AG04450 (cell line): ENCODE measurements around the gene DDR2. TPM values are rescaled to one million over a fixed set of nuclear protein-coding genes. Genes with fewer than 3 reads are reported as not detected.
"Not testable (repeated sequence)": the region's sequence is repeated elsewhere in the genome, so short reads cannot be mapped to it uniquely, and the experiment has no call there.

Source experiments
- CTCF ChIA-PET: fragments of 300-600, 350-600 bp; formaldehyde crosslinking; extraction: SDS; loops from one replicate; lab custom pipeline; 2022; ENCODE audit warnings: antibody characterized with exemption, inconsistent platforms; lab: Charles Lee
- POLR2A ChIA-PET: fragments of 350-600 bp; formaldehyde crosslinking; extraction: SDS; loops from one replicate; lab custom pipeline; 2021; ENCODE audit warnings: antibody characterized with exemption, inconsistent platforms; lab: Yijun Ruan, JAX
- DNase-seq: peaks from one replicate; pipeline ENCODE4 v3.0.0-alpha.2; 2011; ENCODE audit warnings: low read depth, low spot score
- H3K27ac ChIP-seq: one replicate; pipeline ENCODE4 v1.5.1; 2012; ENCODE audit warnings: low read depth, low read length, control low read depth
- H3K27me3 ChIP-seq: one replicate; pipeline ENCODE4 v1.6.0; 2012; ENCODE audit warnings: low read length; ENCODE audit not compliant: control insufficient read depth, insufficient read depth
- H3K4me3 ChIP-seq: 2 replicates; pipeline ENCODE4 v1.5.1; 2011; ENCODE audit warnings: mild to moderate bottlenecking, low read depth, low read length, control low read depth
- H3K9me3 ChIP-seq: 2 replicates; pipeline ENCODE4 v1.5.1; 2012; ENCODE audit warnings: low read length; ENCODE audit not compliant: control insufficient read depth, insufficient read depth
- CTCF ChIP-seq: IDR thresholded peaks from 2 replicates; pipeline ENCODE4 v1.5.1; 2011; ENCODE audit warnings: low read depth, low read length, control low read depth, inconsistent platforms
- polyA plus RNA-seq: library from polyadenylated mRNA; depleted of rRNA; stranded (reverse); fragments of >200 nt; gene quantifications from 2 replicates; pipeline ENCODE4 v1.2.3, GENCODE V29; 2011

DDR2 gene
- polyA plus RNA-seq, 1 experiment: 194 TPM

DNA sequence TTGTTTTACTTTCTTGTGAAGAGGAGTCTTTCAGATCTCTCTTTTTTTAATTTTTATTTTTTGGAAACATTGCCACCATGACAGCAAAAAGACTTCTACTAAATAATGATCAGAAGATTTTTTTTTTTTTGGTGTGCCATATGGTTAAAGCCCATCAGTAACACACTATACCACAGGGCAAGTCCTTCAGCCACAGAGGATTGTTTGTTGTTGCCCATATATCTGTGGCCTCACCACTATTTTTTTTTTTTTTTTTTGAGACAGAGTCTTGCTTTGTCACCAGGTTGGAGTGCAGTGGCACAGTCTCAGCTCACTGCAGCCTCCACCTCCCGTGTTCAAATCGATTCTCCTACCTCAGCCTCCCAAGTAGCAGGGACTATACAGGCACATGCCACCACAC is 41.6 kb upstream of the DDR2 start:
- H3K9me3 ChIP-seq: no peaks in the 10 kb centered on the region
- POLR2A ChIA-PET: no interaction called here
- CTCF ChIA-PET: interaction anchor here (1.7 kb wide), 1 partner anchor 23 kb away, joined by 6 read pairs; no protein-coding TSS in a partner anchor
- no peak for TF ChIP-seq CTCF
- no peak overlapping the region for H3K4me3 ChIP-seq
- DNase-seq: no peak
- no peaks in the 10 kb centered on the region for H3K27me3 ChIP-seq
- no peak overlapping the region for H3K27ac ChIP-seq

DNA sequence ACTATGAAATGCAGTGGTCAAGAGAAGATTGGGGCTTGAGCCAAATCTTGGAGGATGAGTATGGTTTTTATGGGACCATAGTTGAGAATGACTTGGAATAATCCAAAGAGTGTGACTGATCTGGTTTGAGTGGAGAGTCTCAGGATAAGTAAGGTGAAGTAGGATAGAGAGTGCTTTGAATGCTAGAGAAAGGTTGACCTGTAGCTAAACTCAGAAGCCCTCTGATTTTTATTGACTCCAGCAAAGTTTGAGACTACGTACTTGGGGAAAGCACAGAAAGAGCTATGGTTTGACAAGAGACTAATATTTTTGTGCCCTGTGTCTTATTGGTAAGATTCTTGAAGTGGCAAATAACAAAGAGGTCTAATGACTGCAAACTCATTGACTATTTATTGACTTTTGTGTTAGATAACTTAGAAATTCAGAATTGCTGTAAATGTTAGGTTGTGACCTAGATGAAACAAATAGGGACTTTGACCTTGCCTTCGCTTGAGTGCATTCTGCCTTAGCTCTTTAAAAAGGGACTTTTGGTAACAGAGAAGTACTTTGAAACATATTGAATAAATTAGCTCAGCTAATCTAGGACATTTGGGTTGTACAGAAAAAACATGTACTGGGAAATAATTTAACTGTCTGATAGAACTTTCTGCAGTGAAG is 35.6 kb upstream of the DDR2 start:
- Histone ChIP-seq H3K27me3 (no peaks in the 10 kb centered on the region), H3K4me3 (no peak overlapping the region), H3K27ac (no peak overlapping the region), H3K9me3 (no peaks in the 10 kb centered on the region)
- CTCF ChIA-PET: interaction anchor here (1.8 kb wide), 1 partner anchor 204 kb away, joined by 10 read pairs; no protein-coding TSS in a partner anchor
- no peak for TF ChIP-seq CTCF
- POLR2A ChIA-PET: no interaction called here
- no peak for DNase-seq

- CTCF ChIA-PET: interaction anchor here (9.1 kb wide), 1 partner anchor 14 kb away, joined by 74 read pairs; no protein-coding TSS in a partner anchor
- TF ChIP-seq CTCF: no peak
- no peak for DNase-seq
- no peaks in the 10 kb centered on the region for H3K27me3 ChIP-seq
- POLR2A ChIA-PET: no interaction called here
- H3K9me3 ChIP-seq: no peaks in the 10 kb centered on the region
- H3K27ac ChIP-seq: no peak overlapping the region
- no peak overlapping the region for H3K4me3 ChIP-seq
These were observed 32.8 kb upstream of the DDR2 start for GRCh38 chr1:162599451-162599850.

- H3K27ac ChIP-seq, H3K9me3 ChIP-seq, DNase-seq, H3K27me3 ChIP-seq, H3K4me3 ChIP-seq: not testable (repeated sequence)
- ChIA-PET CTCF (interaction anchor here (0.9 to 9.1 kb wide), 2 partner anchors 10 to 23 kb away, joined by 3 to 74 read pairs; no protein-coding TSS in a partner anchor), POLR2A (interaction anchor here (0.6 kb wide), 1 partner anchor 42 kb away, joined by 3 read pairs; the partner anchor contains the start of gene UAP1)
These were observed 29.1 kb upstream of the DDR2 start for GRCh38 chr1:162603117-162603516.

GRCh38 chr1:162605225-162605927 is 26.9 kb upstream of the DDR2 start:
- ChIA-PET POLR2A (interaction anchor here (0.5 to 1.9 kb wide), 9 partner anchors 9 to 801 kb away, joined by 3 to 17 read pairs (median 4); partner anchors contain the start of genes DDR2 and UAP1), CTCF (interaction anchor here (0.7 to 9.1 kb wide), 6 partner anchors 8 to 195 kb away, joined by 3 to 74 read pairs (median 4); no protein-coding TSS in a partner anchor)
- peak; percentile 86 for DNase-seq
- Histone ChIP-seq H3K4me3 (no peak overlapping the region), H3K27me3 (no peaks in the 10 kb centered on the region), H3K9me3 (no peaks in the 10 kb centered on the region), H3K27ac (no peak overlapping the region)
- TF ChIP-seq CTCF: no peak
